K562 (cell line): ENCODE measurements around the gene MRPS30. TPM values are rescaled to one million over a fixed set of nuclear protein-coding genes. Genes with fewer than 3 reads are reported as not detected.

Experiments
- CREB3 ChIP-seq: fragments of 450-650 bp; conservative IDR thresholded peaks from 2 replicates; pipeline ENCODE4 v1.6.1; 2016; ENCODE audit warnings: missing genetic modification characterization, low read depth, mild to moderate bottlenecking, missing compliant biosample characterization, moderate library complexity
- MLX ChIP-seq, 2 experiments: fragments of 450-650 bp in 1 of 2; sonication (generic) in 1 of 2; formaldehyde crosslinking; conservative IDR thresholded peaks; 2 replicates each; pipeline versions ENCODE4 v1.4.0 to v1.8.1; 2020 to 2022; ENCODE audit warnings: mild to moderate bottlenecking in 1 of 2, missing genetic modification reagents in 1 of 2
- MYNN ChIP-seq, 2 experiments: sonication (generic); formaldehyde crosslinking in 1 of 2; IDR thresholded peaks; 2 replicates each; pipeline versions ENCODE4 v1.5.0 to v1.6.1; 2016 to 2020; ENCODE audit warnings: antibody characterized with exemption in 1 of 2, missing genetic modification reagents in 1 of 2
- PHTF2 ChIP-seq: fragments of 250-450 bp; sonication (Bioruptor Pico); IDR thresholded peaks from 2 replicates; pipeline ENCODE4 v1.5.0; 2021; ENCODE audit warnings: mild to moderate bottlenecking
- SETDB1 ChIP-seq: IDR thresholded peaks from one replicate; pipeline ENCODE4 v1.6.1; 2012; ENCODE audit warnings: low read length, control low read depth, inconsistent platforms
- U2AF2 ChIP-seq: fragments of 200-400 bp; formaldehyde crosslinking; optimal IDR thresholded peaks from 2 replicates; pipeline ENCODE3; 2017; ENCODE audit warnings: low read depth, mild to moderate bottlenecking, low read length
- ZMIZ1 ChIP-seq, 2 experiments: fragments of 150-350 bp in 1 of 2; IDR thresholded peaks; 2 replicates each; pipeline ENCODE4 v1.6.1; 2012 to 2016; ENCODE audit warnings: low read depth in 2 of 2, low read length in 2 of 2, mild to moderate bottlenecking in 1 of 2, moderate library complexity in 1 of 2
- ZNF507 ChIP-seq: conservative IDR thresholded peaks from 2 replicates; pipeline ENCODE4 v1.6.1; 2017; ENCODE audit warnings: missing genetic modification characterization, missing compliant biosample characterization
- polyA plus RNA-seq, 8 experiments: library from polyadenylated mRNA; depleted of rRNA in 4 of 8; stranded (reverse) in 5 of 8; unstranded in 3 of 8; fragments of >200 nt; fragmentation: Nextera tagmentation in 2 of 8; fragmentation: Illumina TruSeq in 1 of 8; extraction: Ambion mirVana in 2 of 8; extraction: Trizol in 1 of 8; gene quantifications; 2 replicates each; pipeline versions ENCODE4 v1.2.1 to v1.2.3, GENCODE V29; 2011 to 2014; ENCODE audit warnings: inconsistent platforms in 1 of 8, missing spikeins in 1 of 8
- total RNA-seq, 7 experiments: library from RNA; depleted of rRNA in 6 of 7; stranded (reverse); fragments of >200 nt in 6 of 7; fragmentation: Illumina TruSeq in 2 of 7; extraction: Trizol in 2 of 7; gene quantifications; 2 replicates each; pipeline versions ENCODE4 v1.2.1 to v1.2.3, GENCODE V29; 2011 to 2021; ENCODE audit warnings: low replicate concordance in 1 of 7

The MRPS30 gene
- total and polyA plus RNA-seq, 9 of the 15 experiments (the other 6 are each of a cell fraction or from before 2014, with no cell fraction given): 24.3 to 145 (median 114) TPM

DNA sequence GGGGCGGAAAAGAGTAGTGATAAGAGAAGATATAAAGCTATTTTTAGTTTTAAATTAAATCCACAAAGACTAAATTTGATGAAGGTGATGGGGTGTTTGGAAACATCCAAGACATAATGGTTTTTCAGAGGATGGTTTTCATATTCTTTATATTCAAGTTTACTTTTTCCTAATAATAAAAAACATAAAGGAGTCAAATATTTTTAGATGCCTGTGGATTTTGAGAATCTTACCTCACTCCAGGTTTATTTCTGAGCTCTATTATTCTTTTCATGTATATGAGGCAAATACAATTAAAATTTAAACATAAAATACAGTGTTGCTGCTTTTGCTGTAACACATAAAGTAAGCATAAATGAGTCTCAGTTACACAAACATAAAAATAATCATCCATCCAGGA lies 22.2 kb downstream of the MRPS30 start (continued):
- no peak for TF ChIP-seq MLX (CRISPR knock-in tag; conservative IDR thresholded peaks at IDR 0.05)
- TF ChIP-seq ZMIZ1 (IDR thresholded peaks at IDR 0.05; ENCODE audit: low read depth in 2 of 2, low read length in 2 of 2): no peak
- TF ChIP-seq MYNN (IDR thresholded peaks at IDR 0.05): no peak
- no peak for TF ChIP-seq MYNN (CRISPR knock-in tag; IDR thresholded peaks at IDR 0.05)
- TF ChIP-seq ZNF507 (tag): peak; percentile 91
- no peak for TF ChIP-seq U2AF2
- no peak for TF ChIP-seq PHTF2
- TF ChIP-seq CREB3 (tag): no peak
- TF ChIP-seq SETDB1: no peak
